ENCODE measurements around the gene CYP46A1.

CYP46A1 gene

GRCh38 chr14:99673305-99674063 is 10.6 kb upstream of the CYP46A1 start:
- ATAC-seq (no peak), DNase-seq (no peak)

GRCh38 chr14:99674064-99674650 is 9.9 kb upstream of the CYP46A1 start:
- ATAC-seq (no peak), DNase-seq (no peak)

- ATAC-seq (no peak), DNase-seq (no peak)
Measured at GRCh38 chr14:99674776-99675381, 9.2 kb upstream of the CYP46A1 start.

- DNase-seq (no peak), ATAC-seq (no peak)
Measured at GRCh38 chr14:99675382-99675835, 8.7 kb upstream of the CYP46A1 start.

GRCh38 chr14:99675951-99676350 is 8.1 kb upstream of the CYP46A1 start:
- ATAC-seq (no peak), DNase-seq (no peak)

GRCh38 chr14:99676657-99677056 is 7.4 kb upstream of the CYP46A1 start:
- ATAC-seq (no peak), DNase-seq (no peak)

GRCh38 chr14:99677231-99678140 is 6.6 kb upstream of the CYP46A1 start:
- no peak for DNase-seq
- ATAC-seq, result no peak

GRCh38 chr14:99678198-99678597 is 5.9 kb upstream of the CYP46A1 start:
- DNase-seq (no peak), ATAC-seq (no peak)

- no peak for ATAC-seq
Measured at GRCh38 chr14:99679111-99679510, 5.0 kb upstream of the CYP46A1 start.

GRCh38 chr14:99679543-99679942 is 4.6 kb upstream of the CYP46A1 start:
- ATAC-seq (no peak), DNase-seq (no peak)

More at GRCh38 chr14:99679111-99679510, 5.0 kb upstream of the CYP46A1 start:
- no peak for DNase-seq

- ATAC-seq (no peak), DNase-seq (no peak)
Measured at GRCh38 chr14:99679996-99680395, 4.1 kb upstream of the CYP46A1 start.

GRCh38 chr14:99681101-99681831 is 2.8 kb upstream of the CYP46A1 start:
- DNase-seq, result no peak
- no peak for ATAC-seq

- ATAC-seq, result no peak
- DNase-seq, result no peak
Measured at GRCh38 chr14:99681832-99682148, 2.3 kb upstream of the CYP46A1 start.

- DNase-seq, result peak; percentile 91
- ATAC-seq, result peak; percentile 45
Measured at GRCh38 chr14:99682809-99683618, 1.1 kb upstream of the CYP46A1 start.

GRCh38 chr14:99684410-99684934 is 374 bp downstream of the CYP46A1 start:
- DNase-seq (no peak), ATAC-seq (no peak)

GRCh38 chr14:99685151-99685591 is 1.1 kb downstream of the CYP46A1 start:
- no peak for ATAC-seq
- no peak for DNase-seq

GRCh38 chr14:99685596-99685995 is 1.5 kb downstream of the CYP46A1 start:
- ATAC-seq, result no peak
- no peak for DNase-seq

- ATAC-seq (no peak), DNase-seq (no peak)
Measured at GRCh38 chr14:99686557-99687283, 2.6 kb downstream of the CYP46A1 start.

GRCh38 chr14:99687284-99688209 is 3.4 kb downstream of the CYP46A1 start:
- DNase-seq, result peak; percentile 20
- ATAC-seq, result no peak
